ENCODE measurements around the gene ASH1L. TPM values are rescaled to one million over a fixed set of nuclear protein-coding genes. Genes with fewer than 3 reads are reported as not detected.

The ASH1L gene
- total RNA-seq, 1 experiment from 2014 or later = 30.5 TPM

DNA sequence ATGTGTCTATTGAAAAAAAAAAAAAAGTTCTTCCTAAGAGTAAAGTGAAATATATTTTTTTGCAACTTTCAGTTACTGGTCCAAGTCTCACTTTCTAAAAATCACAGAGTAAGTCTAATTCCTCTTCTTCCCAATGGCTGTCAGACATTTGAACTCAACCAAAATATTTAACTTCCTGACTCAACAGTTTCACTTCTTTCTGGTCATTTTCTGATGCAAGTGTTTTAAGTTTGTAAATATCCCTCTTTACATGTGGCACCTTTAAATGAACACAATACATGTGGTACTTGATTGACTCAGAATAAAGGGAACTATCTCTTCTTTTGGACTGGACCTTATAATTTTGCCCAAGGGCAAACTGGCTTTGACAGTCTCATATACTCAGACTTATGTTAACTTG is 76.7 kb downstream of the ASH1L start:
- Histone ChIP-seq H2AFZ (ENCODE audit: low read depth, low read length, poor library complexity, severe bottlenecking) (no peak overlapping the region), H3K9me3 (ENCODE audit: control insufficient read depth in 1 of 2, insufficient read depth in 1 of 2, low read depth in 1 of 2, low read length in 2 of 2) (no peaks in the 10 kb centered on the region), H3K27ac (ENCODE audit: low read depth, low read length) (no peak overlapping the region), H4K20me1 (ENCODE audit: insufficient read depth) (no peaks in the 10 kb centered on the region; the same call in 1 of the 2 replicates), H3K79me2 (ENCODE audit: insufficient read depth, low read length) (peaks cover 35% of the 10 kb centered on the region), H3K27me3 (ENCODE audit: insufficient read depth, low read length) (no peaks in the 10 kb centered on the region), H3K9ac (ENCODE audit: low read length) (no peak overlapping the region), H3K9me2 (ENCODE audit: insufficient read depth) (no peaks in the 10 kb centered on the region), H3K36me3 (ENCODE audit: control insufficient read depth in 1 of 2, insufficient read depth in 2 of 2, low read length in 2 of 2) (peaks cover 3 to 14% of the 10 kb centered on the region in 2 experiments; a peak in 3 of 4 replicates), H3K4me3 (replicated peaks in 1 of 2; ENCODE audit: low read depth in 1 of 2, low read length in 2 of 2) (no peak overlapping the region), H3K4me1 (ENCODE audit: control insufficient read depth in 1 of 2, insufficient read depth in 2 of 2, low read length in 2 of 2) (no peaks in the 10 kb centered on the region), H3K4me2 (ENCODE audit: low read length) (no peak overlapping the region)
- intact Hi-C loops (cut with micrococcal nuclease) = no loop called here
- RAD21 ChIA-PET (ENCODE audit: low non-redundant PET in 1 of 2, low total read pairs in 2 of 2, uncharacterized antibody in 2 of 2, unreplicated experiment in 2 of 2) = no interaction called here
- BruUV-seq (replicated peaks) = no TSS peak
- CTCF ChIA-PET = no interaction called here
- POLR2A ChIA-PET = no interaction called here
- TF ChIP-seq, protein P1, sequence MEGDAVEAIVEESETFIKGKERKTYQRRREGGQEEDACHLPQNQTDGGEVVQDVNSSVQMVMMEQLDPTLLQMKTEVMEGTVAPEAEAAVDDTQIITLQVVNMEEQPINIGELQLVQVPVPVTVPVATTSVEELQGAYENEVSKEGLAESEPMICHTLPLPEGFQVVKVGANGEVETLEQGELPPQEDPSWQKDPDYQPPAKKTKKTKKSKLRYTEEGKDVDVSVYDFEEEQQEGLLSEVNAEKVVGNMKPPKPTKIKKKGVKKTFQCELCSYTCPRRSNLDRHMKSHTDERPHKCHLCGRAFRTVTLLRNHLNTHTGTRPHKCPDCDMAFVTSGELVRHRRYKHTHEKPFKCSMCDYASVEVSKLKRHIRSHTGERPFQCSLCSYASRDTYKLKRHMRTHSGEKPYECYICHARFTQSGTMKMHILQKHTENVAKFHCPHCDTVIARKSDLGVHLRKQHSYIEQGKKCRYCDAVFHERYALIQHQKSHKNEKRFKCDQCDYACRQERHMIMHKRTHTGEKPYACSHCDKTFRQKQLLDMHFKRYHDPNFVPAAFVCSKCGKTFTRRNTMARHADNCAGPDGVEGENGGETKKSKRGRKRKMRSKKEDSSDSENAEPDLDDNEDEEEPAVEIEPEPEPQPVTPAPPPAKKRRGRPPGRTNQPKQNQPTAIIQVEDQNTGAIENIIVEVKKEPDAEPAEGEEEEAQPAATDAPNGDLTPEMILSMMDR (IDR thresholded peaks at IDR 0.05 in 2 of 3, conservative IDR thresholded peaks at IDR 0.05 in 1 of 3; ENCODE audit: borderline replicate concordance in 1 of 3, insufficient read depth in 1 of 3, low read depth in 2 of 3, low read length in 2 of 3) = no peak
- TF ChIP-seq TCF7L2 (IDR thresholded peaks at IDR 0.05; ENCODE audit: borderline replicate concordance, extremely low read depth, insufficient read depth, insufficient read length) (no peak), SP1 (IDR thresholded peaks at IDR 0.05; ENCODE audit: low read depth) (no peak), CBX3 (IDR thresholded peaks at IDR 0.05; ENCODE audit: low read depth) (no peak), SRF (IDR thresholded peaks at IDR 0.05; ENCODE audit: low read depth) (no peak), ELF1 (IDR thresholded peaks at IDR 0.05; ENCODE audit: borderline replicate concordance, low read depth) (no peak)
- TF ChIP-seq, protein P2, sequence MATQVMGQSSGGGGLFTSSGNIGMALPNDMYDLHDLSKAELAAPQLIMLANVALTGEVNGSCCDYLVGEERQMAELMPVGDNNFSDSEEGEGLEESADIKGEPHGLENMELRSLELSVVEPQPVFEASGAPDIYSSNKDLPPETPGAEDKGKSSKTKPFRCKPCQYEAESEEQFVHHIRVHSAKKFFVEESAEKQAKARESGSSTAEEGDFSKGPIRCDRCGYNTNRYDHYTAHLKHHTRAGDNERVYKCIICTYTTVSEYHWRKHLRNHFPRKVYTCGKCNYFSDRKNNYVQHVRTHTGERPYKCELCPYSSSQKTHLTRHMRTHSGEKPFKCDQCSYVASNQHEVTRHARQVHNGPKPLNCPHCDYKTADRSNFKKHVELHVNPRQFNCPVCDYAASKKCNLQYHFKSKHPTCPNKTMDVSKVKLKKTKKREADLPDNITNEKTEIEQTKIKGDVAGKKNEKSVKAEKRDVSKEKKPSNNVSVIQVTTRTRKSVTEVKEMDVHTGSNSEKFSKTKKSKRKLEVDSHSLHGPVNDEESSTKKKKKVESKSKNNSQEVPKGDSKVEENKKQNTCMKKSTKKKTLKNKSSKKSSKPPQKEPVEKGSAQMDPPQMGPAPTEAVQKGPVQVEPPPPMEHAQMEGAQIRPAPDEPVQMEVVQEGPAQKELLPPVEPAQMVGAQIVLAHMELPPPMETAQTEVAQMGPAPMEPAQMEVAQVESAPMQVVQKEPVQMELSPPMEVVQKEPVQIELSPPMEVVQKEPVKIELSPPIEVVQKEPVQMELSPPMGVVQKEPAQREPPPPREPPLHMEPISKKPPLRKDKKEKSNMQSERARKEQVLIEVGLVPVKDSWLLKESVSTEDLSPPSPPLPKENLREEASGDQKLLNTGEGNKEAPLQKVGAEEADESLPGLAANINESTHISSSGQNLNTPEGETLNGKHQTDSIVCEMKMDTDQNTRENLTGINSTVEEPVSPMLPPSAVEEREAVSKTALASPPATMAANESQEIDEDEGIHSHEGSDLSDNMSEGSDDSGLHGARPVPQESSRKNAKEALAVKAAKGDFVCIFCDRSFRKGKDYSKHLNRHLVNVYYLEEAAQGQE (IDR thresholded peaks at IDR 0.05; ENCODE audit: low read depth) = no peak
- no peak for DNase-seq (ENCODE audit: low read depth, low spot score)
- no peak for ATAC-seq

All from HCT116 (cell line).